GDM1 (cell line): ENCODE measurements around the gene SON.
"Not testable (repeated sequence)": the region's sequence is repeated elsewhere in the genome, so short reads cannot be mapped to it uniquely, and the experiment has no call there.

Experiments used
- DNase-seq: peaks from one replicate; lab custom pipeline; 2025; lab: John Stamatoyannopoulos, UW

SON gene

DNA sequence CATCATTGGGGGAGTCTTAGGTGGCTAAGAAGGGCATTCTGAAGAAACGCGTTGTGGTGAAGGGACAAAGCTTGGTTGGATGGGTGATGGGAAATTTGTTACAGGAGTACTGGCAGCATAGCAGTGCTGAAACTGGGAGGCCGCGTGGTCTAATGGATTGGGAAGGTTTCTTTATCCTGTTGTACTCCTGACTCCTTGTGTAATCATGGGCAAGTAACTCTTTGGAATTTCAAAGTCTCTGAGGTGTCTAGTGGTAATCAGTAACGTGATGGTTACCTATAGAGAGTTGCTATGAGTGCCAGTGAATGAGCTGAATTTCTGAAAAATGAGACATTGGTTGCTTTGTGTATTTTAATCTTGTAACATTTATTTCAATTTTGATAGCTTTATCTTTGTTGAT lies 27.2 kb downstream of the SON start:
- DNase-seq = no peak

DNA sequence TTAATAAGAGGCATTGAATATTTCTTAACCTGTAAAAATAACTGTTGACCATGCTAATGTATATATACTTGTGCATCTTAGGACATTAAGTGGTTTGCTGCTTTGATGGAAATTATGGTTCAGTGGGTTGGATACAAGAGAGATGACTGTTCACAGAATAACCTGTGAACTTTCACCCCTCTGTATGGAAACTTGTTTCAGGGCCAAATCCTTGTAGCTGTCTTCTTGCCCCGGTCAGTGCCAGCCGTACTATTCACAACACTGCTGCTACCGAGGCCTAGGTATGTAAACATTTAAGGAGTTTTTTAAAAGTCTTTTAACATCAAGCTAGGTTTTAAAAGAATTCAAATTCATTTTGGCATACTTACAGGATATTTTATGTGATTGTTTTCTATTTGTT lies 29.5 kb downstream of the SON start:
- DNase-seq = no peak

DNA sequence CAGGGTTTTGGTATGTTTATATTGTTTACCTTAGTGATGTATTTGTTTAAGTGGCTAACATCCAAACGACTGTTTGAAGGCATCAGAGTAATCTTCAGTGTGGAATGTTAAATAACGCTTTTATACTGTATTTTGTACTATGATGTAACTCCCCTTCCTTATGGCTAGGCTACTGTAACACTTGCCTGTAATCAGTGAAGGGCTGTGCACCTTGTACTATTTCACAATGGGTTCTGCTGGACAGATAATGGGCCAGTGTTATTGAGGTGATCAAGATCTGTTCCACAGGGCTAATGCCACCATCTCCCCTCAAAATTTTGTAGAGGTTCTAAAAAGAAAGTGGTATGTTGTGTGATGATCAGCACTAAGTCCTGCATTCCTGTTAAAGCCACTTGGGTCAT lies 33.9 kb downstream of the SON start:
- not testable (repeated sequence) for DNase-seq

DNA sequence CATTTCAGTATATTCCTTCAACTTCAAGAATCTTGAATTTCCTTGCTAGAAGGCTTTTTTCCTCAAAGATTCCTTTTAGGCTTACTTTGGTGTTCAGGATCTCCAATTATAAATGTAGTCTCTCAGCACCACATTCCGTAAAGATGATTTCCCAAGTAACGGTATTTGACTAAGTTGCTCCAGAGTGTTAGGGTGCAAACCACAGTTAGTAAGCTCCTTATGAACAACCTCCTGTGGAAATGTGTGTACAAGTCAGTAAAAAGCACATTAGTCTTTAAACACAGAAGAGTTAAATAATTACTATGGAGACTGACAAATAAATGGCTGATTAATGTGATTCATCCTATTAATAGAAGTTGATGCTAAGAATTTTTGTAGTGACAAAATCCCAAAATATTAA lies 35.4 kb downstream of the SON start:
- DNase-seq = no peak

DNA sequence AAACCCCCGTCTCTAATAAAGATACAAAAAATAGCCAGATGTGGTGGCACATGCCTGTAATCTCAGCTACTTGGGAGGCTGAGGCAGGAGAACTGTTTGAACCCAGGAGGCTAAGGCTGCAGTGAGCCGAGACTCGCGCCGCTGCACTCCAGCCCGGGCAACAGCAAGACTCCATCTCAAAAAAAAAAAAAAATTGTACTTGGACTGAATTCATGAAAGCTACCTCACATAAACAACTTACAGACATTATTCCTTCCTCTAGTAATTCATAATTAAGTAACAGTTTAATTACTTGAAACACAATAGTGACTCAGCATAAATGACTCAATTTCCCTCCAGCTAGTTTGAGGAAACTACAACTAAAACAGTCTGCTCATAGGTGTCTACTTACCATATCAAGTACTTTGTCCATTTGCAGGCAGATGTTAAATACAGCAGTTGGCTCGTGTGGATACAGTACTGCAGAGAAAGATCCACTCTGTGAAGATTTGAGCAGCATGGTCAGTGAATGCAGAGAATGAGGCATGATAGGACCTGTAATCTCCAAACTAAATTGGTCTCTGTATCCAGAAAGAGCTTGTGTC lies 36.2 kb downstream of the SON start:
- no peak for DNase-seq

DNA sequence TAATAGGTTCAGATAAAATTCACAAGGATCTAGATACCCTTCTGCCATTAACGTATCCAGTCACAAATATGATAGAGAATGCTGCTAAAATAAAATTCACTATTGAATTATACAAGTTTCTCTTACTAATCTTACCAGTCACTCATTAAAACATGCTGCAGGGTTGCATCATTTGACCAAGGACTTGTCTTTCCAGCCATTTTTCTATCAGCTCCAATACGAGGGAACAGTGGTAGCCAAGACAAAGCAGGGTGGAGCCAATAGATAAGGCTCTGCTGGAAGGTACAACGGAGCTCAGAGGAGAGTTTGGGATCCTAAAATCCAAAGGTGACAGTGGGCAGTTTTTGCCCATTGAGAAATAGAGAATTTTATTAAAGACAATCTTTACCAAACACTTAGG lies 41.6 kb downstream of the SON start:
- DNase-seq = no peak

DNA sequence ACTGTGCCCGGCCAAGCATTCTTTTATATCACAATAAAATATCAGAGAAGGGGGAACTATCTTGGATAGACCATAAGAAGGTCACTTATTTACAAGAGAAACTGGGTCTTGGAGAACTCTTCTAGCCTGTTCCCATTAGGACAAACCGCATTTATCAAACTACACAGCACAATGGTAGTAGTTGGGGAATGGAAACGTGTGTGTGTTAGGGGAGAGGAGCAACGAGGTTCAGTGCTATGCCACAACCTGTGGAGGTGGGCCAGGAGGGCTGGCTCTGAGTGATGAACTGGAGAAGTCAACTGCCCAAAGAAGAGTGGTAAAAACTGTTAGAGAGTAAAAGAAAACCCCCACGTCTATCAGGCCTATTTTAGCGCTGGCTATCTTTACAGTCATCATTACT lies 44.1 kb downstream of the SON start:
- DNase-seq = no peak

DNA sequence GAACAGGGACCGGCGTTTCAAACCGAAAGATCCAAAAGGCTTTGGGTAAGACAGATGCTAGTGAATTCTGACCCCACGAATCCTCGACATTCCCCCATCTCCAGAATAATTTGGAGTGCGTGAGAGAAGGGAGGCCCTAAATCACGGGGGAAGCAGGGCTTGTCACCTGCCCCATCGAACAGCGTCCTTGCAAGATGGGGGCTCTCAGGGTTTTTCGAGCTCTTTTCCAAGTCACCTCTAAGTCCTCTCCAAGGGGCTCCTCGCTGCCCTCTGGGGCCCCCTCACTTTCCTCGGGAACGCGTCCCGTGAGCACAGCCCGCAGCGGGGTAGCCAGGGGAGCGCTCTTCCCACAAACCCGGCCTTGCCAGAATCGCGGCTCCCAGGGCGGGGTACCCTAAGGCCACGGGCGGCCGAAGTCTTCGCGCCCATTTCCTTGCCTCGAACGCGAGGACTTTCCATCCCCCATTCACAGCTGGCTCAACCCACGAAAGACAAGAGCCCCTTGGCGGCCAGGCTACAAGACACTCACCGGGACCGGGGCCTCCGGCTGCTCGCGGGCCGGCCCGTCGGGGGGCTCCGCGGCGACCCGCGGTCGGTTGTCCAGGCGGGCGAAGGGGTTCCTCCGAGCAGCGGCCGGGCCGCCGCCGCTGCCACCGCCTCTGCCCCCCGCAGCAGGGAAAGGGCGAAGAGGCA lies 45.1 kb downstream of the SON start:
- DNase-seq = no peak

DNA sequence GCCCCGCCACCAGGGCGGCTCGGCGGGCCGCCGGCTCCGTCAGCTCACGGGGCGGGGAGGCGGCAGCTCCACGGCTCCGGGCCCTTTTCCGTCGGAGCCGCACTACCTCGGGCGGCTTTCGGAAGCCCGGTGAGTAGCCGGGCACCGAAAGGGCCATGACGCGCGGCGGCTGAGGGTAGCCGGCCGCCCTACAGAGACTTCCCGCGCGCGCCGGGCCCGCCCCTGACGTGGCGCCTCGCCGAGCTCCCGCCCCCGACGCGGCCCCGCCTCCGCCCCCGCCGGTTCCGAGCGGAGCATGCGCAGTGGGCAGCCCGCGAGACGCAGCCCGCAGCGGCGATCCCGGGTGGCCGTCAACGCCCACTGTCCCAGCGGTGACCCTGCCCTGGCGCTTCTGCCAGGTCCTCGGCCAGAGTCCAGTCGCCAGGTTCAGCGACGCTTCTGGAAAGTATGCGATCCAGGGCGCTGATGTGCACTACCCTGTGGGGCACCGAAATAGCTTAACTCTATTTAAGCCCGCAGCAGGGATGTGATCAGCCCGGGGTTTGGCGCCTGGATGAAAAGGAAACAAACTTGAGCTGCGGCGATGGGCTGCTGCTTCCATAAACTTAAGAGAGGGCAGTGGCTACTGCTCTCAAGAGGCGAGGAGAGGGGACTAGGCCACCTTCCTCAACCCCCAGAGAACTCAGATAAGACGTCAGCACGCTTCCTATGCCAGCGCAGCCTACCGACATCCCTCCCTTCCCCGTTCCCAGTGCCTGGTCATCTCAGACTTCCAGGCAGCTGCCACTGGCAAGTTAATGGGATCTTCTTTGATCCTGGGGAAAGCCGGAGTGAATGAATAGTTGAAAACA lies 45.9 kb downstream of the SON start, which contains the start of gene DONSON:
TSS of gene DONSON (minus strand) at position 200 of the 851 bp plus-strand sequence. CDS start at position 157, 43 bp downstream.
- DNase-seq = peak; percentile 79

DNA sequence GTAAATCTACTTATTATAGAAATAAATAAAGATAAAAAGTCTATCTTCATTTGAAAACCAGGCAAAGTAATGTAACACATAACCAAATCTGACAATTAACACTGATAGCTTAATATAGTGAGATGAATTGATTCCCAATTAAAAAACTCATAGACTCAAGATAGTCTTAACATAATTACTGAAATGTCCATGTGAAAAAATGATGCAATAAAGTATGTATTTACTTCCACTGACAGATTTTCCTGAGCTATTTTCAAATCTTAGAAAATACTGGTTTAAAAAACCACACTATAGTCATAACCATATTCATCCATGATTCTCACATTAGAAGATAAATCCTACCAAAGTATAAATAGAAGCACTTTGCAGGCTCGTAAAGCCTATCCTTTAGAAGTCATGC lies 55.2 kb downstream of the SON start:
- DNase-seq = no peak

DNA sequence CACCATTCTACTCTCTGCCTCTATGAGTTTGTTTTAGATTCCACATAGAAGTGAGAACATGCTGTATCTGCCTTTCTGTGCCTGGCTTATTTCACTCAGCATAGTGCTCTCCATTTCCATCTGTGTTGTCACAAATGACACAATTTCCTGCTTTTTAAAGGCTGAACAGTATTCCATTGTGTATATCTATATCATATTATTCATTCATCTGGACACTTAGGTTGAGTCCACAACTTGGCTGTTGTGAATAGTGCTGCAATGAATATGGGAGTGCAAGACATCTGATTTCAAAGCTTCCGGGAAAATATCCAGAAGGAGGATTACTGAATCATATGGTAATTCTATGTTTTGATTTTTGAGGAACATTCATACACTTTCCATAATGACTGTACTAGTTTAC lies 65.7 kb downstream of the SON start:
- DNase-seq = no peak

DNA sequence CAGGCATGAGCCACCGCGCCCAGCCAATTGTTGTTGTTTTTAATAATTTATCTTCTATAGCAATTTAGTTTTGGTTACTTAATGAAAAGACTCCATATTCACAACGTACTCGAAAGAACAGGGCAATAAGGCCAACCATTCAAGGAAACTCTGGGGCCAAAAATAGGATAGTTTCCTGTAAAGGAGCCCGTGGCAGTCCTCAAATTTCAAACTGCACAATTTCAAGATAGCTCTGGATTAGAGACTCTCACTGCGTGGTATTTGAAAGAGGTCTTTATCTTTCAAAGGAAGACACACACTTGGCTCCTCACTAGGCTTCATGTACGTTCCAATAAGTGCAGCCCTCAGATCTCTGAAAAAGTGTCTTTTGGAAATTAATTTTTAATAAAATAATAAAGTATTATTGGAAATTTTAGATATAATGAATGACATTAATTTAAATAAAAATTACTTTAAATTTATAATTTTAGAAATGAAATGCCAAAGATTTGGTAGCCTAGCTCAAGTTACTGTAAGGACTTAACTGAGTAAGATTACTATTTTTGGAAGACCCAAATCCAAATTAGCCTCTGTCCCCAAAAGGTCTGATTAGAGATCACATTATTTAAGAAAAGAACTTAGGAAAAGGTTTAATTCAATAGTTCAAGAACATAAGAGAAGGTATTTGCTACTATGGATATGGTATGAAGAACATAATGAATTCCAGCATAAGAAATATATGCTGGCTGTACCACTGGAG lies 68.3 kb downstream of the SON start:
- no peak for DNase-seq

DNA sequence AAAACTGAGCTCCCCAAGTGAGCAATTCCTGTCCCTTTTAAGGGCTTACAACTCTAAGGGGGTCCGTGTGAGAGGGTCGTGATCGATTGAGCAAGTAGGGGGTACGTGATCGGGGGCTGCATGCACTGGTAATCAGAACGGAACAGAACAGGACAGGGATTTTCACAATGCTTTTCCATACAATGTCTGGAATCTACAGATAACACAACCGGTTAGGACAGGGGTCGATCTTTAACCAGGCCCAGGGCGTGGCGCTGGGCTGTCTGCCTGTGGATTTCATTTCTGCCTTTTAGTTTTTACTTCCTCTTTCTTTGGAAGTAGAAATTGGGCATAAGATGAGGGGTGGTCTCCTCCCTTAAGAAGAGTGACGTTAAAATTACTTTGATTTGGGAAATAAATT lies 74.7 kb downstream of the SON start:
- not testable (repeated sequence) for DNase-seq

DNA sequence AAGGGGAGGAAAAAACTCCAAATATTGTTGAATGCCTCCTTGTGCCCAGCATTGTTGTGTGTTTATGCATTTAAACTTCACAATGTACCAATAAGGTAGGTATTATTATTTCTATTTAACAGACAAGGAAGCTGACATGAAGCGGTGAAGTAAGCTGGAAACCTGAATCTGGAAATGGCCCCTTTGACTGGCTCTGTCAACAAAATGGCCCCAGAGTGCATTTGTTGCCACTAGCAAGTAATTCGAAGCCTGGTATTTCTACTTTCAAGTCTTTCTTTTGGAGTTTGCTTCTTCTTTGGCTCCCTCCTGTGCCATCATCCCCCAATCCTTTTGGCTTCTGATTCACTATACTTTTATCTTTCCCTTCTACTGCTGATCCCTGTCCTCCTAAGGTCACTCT lies 75.6 kb downstream of the SON start:
- DNase-seq = no peak

DNA sequence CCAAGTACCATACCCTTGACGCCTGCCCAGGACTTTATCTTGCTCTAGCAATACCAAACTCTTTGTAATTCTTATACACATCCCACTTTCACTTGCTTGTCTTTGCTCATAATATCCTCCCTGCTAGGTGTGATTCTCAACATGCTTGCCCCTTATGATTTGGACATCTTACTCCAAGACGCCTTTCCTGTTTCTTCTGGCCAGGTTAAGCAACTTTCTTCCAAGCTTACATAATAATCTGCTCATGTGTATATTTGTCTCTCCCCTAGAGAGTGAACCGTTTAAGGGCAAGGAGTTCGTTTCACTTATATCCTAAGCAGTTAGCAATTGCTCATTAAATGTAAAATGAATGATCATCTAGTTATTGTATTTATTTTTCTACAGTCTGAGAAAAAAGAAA lies 76.9 kb downstream of the SON start:
- no peak for DNase-seq

DNA sequence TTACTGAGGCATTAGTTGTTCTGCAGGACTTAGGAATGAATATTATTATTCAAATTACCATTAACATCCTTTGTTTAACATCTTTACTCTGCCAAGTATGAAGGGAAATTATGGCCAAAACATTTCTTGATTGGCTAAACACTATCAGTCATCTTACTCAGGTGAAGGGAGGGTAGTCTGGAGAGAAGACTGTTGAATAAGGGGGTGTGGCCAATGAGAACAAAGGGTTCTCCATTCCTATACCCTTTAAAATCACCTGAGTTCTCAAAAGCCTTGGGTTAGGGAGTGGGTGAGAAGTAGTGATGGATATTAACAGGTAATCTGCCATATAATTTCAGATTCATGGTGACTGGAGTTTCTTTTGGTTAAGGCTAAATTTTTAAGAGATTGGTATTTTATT lies 79.4 kb downstream of the SON start:
- no peak for DNase-seq

DNA sequence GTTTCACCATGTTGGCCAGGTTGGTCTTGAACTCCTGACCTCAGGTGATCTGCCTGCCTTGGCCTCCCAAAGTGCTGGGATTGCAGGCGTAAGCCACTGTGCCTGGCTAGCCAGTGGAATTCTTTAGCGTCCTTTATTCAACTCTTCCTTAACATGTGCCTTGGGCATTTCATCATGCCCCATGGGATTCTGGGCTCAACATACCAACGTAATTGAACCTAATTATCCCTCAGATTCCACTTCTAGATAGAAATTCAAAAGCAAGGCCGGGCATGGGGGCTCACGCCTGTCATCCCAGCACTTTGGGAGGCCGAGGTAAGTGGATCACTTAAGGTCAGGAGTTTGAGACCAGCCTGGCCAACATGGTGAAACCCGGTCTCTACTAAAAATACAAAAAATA lies 83.3 kb downstream of the SON start:
- DNase-seq = not testable (repeated sequence)
